Glutamatergic neuron (in vitro differentiated cells): ENCODE data around the gene RGS6. TPM values are rescaled to one million over a fixed set of nuclear protein-coding genes. Genes with fewer than 3 reads are reported as not detected.
A peak's percentile ranks its signal among the peaks of the same experiment; 100 is the strongest.

ENCODE experiments used
- DNase-seq: peaks from one replicate; pipeline ENCODE4 v3.0.0; 2022
- H3K27ac Mint-ChIP-seq: one replicate; pipeline ENCODE4 v1.8.0; 2020; ENCODE audit warnings: mild to moderate bottlenecking, mixed read lengths, inconsistent platforms; ENCODE audit not compliant: unreplicated experiment
- H3K27me3 Mint-ChIP-seq: one replicate; pipeline ENCODE4 v1.8.0; 2020; ENCODE audit warnings: mild to moderate bottlenecking, moderate library complexity, mixed read lengths, inconsistent platforms; ENCODE audit not compliant: unreplicated experiment
- H3K36me3 Mint-ChIP-seq: one replicate; pipeline ENCODE4 v1.8.0; 2020; ENCODE audit warnings: mild to moderate bottlenecking, mixed read lengths, inconsistent platforms; ENCODE audit not compliant: unreplicated experiment
- H3K4me1 Mint-ChIP-seq: one replicate; pipeline ENCODE4 v1.8.0; 2020; ENCODE audit warnings: mild to moderate bottlenecking, low read depth, mixed read lengths, inconsistent platforms; ENCODE audit not compliant: unreplicated experiment
- H3K4me3 Mint-ChIP-seq: one replicate; pipeline ENCODE4 v1.8.0; 2020; ENCODE audit warnings: mild to moderate bottlenecking, mixed read lengths, inconsistent platforms; ENCODE audit not compliant: unreplicated experiment
- H3K9me3 Mint-ChIP-seq: one replicate; pipeline ENCODE4 v1.8.0; 2020; ENCODE audit warnings: mild to moderate bottlenecking, moderate library complexity, mixed read lengths, inconsistent platforms; ENCODE audit not compliant: unreplicated experiment
- total RNA-seq: library from RNA; stranded (reverse); fragmentation: NEBNext Ultra II Directional; extraction: Animal tissue kit (Norgen Biotek cat#: 25700); gene quantifications from one replicate; pipeline ENCODE4 v1.2.1, GENCODE V29; 2021; ENCODE audit not compliant: unreplicated experiment
- TF ChIP-seq, protein P1 (sequence below): fragments of 200-600 bp; sonication (generic); IDR thresholded peaks from one replicate; pipeline ENCODE4 v1.5.0; 2021; ENCODE audit not compliant: partially characterized antibody, unreplicated experiment

Gene RGS6
- total RNA-seq, 1 donor from 2014 or later = 1.2 TPM

DNA sequence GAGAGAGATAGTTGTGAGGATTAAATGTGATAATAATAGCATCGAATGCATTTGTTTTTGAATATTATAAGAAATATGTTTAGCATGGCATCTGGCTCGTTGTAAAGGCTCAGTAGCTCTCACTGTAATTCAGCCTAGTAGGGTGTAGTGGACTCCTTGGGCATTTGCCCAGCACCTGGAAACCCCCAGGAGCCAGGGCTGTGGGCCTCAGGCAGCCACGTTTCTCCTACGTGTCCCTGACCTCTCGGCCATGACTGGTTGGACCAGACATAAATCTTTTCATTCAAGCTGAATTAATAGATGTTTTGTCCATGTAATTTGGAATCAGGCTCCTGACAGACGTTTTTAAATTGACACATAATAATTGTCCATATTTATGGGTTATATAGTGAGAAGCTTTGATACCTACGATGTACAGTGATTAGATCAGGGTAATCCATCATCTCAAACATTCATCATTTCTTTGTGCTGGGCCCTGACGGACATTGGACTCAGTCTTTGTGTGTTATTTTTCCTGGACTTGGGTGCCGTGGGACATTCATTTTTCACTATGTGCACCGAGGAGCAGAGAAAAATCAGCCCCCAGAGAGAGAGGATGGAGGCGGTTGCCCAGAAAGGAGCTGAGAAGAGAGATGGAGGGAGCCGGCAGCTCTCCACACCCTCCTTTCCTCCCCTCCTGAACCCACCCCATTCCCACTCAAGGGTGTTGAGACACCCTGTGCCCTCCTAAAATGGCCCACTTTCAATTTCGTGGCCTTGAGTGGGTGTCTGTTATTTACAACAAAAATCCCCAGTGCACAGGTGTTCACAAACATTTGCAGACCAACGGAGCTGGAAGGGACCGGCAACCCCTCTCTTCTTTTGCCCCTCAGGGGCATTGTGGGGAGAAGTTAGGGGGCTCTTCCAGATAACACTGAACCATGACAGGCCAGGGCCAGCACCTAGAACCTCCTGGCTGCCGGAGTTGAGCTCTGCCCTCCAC, 665.3 kb downstream of the RGS6 start:
- H3K4me3 Mint-ChIP-seq = no peak overlapping the region
- H3K27me3 Mint-ChIP-seq = peaks cover 3% of the 10 kb centered on the region
- no peak for DNase-seq
- H3K4me1 Mint-ChIP-seq = peaks cover 7% of the 10 kb centered on the region
- TF ChIP-seq, protein P1, sequence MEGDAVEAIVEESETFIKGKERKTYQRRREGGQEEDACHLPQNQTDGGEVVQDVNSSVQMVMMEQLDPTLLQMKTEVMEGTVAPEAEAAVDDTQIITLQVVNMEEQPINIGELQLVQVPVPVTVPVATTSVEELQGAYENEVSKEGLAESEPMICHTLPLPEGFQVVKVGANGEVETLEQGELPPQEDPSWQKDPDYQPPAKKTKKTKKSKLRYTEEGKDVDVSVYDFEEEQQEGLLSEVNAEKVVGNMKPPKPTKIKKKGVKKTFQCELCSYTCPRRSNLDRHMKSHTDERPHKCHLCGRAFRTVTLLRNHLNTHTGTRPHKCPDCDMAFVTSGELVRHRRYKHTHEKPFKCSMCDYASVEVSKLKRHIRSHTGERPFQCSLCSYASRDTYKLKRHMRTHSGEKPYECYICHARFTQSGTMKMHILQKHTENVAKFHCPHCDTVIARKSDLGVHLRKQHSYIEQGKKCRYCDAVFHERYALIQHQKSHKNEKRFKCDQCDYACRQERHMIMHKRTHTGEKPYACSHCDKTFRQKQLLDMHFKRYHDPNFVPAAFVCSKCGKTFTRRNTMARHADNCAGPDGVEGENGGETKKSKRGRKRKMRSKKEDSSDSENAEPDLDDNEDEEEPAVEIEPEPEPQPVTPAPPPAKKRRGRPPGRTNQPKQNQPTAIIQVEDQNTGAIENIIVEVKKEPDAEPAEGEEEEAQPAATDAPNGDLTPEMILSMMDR = no peak
- peaks cover under 1% of the 10 kb centered on the region for H3K9me3 Mint-ChIP-seq
- no peak overlapping the region for H3K27ac Mint-ChIP-seq
- no peaks in the 10 kb centered on the region for H3K36me3 Mint-ChIP-seq

DNA sequence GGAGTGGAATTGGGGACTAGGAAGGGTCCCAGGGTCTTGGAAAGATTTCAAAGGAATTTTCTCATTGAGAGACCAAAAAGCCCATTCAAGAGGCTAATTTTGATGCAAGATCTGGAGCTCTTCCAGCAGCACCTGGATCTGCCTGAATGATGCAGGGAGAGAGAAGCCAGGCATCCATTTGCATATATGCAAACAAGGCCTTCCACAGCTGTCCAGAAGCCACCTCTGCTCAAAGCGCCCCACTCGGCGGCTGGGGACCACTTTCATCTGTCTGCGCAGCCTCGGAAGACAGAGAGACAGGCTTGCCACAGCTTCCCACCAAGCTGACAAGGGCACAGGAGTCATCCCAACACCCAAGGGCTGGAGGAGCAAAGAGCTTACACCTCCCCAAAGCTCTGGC, 666.1 kb downstream of the RGS6 start:
- no peak overlapping the region for H3K27ac Mint-ChIP-seq
- TF ChIP-seq, protein P1 = no peak
- H3K4me1 Mint-ChIP-seq = peaks cover 7% of the 10 kb centered on the region
- H3K4me3 Mint-ChIP-seq = no peak overlapping the region
- H3K9me3 Mint-ChIP-seq = peaks cover 2% of the 10 kb centered on the region
- H3K36me3 Mint-ChIP-seq = no peaks in the 10 kb centered on the region
- DNase-seq = no peak
- H3K27me3 Mint-ChIP-seq = peaks cover 3% of the 10 kb centered on the region

DNA sequence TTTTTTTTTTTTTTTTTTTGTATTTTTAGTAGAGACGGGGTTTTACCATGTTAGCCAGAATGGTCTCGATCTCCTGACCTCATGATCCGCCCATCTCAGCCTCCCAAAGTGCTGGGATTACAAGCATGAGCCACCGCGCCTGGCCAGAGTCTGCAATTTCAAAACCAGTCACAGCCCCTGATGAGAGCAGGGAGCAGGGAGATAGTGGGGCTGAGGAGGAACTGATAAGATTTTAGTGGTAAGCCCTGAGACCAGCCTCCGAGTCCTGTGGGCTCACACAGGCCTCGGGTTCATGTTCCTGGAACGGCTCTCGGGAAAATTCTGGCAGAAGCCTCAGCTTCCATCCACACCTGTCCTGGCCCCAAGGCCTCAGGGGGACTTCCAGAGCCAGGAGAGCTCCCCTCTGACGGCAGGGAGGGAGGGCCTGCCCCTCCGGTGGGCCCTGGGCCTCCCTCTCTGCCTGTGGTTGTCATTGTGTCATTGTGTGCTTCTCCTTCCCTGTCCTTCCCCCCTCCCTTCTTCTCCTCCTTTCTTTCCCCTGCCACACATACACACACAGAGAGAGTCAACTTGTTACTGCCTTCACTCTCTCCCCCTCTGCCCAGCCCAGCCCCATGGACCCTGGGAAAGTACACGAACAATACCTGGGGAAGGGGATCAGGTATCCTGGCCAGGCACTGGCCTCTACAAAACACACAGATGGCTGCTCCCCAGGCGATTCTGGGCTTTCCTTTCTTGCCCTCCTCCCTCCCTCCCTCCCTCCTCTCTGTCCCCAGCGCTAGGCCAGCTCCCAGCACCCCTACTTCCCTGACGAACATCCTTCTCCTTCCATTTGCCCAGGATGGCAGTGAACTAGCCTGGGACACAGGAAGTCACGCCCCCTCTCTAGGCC, 667.6 kb downstream of the RGS6 start:
- DNase-seq = peak; percentile 44
- peaks cover 5% of the 10 kb centered on the region for H3K36me3 Mint-ChIP-seq
- H3K4me3 Mint-ChIP-seq = no peak overlapping the region
- peaks cover 7% of the 10 kb centered on the region for H3K4me1 Mint-ChIP-seq
- peaks cover 2% of the 10 kb centered on the region for H3K9me3 Mint-ChIP-seq
- TF ChIP-seq, protein P1 = no peak
- H3K27ac Mint-ChIP-seq = peak overlapping the region; percentile 38
- H3K27me3 Mint-ChIP-seq = peaks cover 5% of the 10 kb centered on the region

DNA sequence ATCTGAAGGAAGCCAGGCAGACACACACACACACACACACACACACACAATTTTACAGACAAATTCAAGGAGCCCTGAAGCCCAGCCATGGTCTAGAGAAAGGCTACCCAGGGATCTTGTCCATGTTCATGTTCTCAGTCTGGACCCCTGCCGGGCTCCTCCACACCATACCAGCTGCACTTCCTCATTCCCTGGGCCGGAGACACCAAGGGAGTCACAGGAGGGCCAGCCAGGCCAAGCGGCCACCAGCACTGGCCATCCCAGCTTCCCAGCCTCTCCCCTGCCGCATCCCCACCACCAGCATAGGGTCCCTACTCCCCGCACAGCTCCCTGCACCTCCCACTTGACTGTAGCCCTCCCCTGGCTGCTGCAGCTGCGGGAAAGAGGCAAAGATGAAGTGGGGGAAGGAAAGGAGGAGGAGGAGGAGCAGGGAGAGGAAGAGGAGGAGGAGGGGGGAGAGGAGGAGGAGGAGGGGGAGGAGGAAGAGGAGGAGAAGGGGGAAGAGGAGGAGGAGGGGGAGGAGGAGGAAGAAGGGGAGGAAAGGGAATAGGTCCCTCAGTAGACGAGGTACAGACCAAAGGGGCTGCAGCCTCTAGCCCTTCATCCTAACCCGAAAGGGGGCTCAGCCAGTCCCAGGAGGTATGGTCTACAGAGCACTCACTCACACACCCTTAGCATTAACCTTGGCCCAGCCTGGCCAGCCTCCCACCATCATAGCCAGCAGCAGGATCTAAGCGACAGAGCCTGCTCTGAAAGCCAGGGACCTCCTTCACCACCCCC, 668.5 kb downstream of the RGS6 start:
- Mint-ChIP-seq H3K36me3 (peaks cover 5% of the 10 kb centered on the region), H3K27ac (peak overlapping the region; percentile 38), H3K27me3 (peaks cover 5% of the 10 kb centered on the region), H3K4me1 (peaks cover 7% of the 10 kb centered on the region), H3K4me3 (no peak overlapping the region), H3K9me3 (peaks cover 2% of the 10 kb centered on the region)
- TF ChIP-seq, protein P1 = no peak
- no peak for DNase-seq
